Mesenchymal stem cell (in vitro differentiated cells and primary cell): ENCODE measurements around the gene ARSG.

ENCODE experiments used
- DNase-seq: peaks from one replicate; pipeline ENCODE4 v3.0.0-alpha.2; 2013
- H2AFZ ChIP-seq: one replicate; pipeline ENCODE4 v1.6.1; 2013; ENCODE audit warnings: low read depth, mild to moderate bottlenecking, control low read depth, inconsistent platforms, low read length, moderate library complexity
- H2AK5ac ChIP-seq: 2 replicates; pipeline ENCODE4 v1.6.1; 2013; ENCODE audit warnings: low read length, moderate library complexity, mild to moderate bottlenecking, inconsistent platforms; ENCODE audit not compliant: severe bottlenecking
- H2BK120ac ChIP-seq: one replicate; pipeline ENCODE4 v1.6.1; 2013; ENCODE audit warnings: low read depth, mild to moderate bottlenecking, inconsistent platforms, low read length, moderate library complexity
- H2BK12ac ChIP-seq, 2 experiments: one replicate each; pipeline ENCODE4 v1.6.1; 2013; ENCODE audit warnings: inconsistent platforms in 2 of 2, low read length in 2 of 2, mild to moderate bottlenecking in 2 of 2, moderate library complexity in 2 of 2, control low read depth in 1 of 2
- H2BK15ac ChIP-seq: one replicate; pipeline ENCODE4 v1.6.1; 2013; ENCODE audit warnings: mild to moderate bottlenecking, low read depth, inconsistent platforms; ENCODE audit not compliant: poor library complexity, severe bottlenecking
- H2BK5ac ChIP-seq: 2 replicates; pipeline ENCODE4 v1.6.1; 2013; ENCODE audit warnings: low read depth, mild to moderate bottlenecking, low read length, control low read depth, inconsistent platforms; ENCODE audit not compliant: poor library complexity, severe bottlenecking
- H3K14ac ChIP-seq, 2 experiments: one replicate each; pipeline ENCODE4 v1.6.1; 2013; ENCODE audit warnings: inconsistent platforms in 2 of 2, low read length in 2 of 2, control low read depth in 1 of 2, mild to moderate bottlenecking in 1 of 2, moderate library complexity in 1 of 2
- H3K18ac ChIP-seq, 2 experiments: one replicate each; pipeline ENCODE4 v1.6.1; 2013; ENCODE audit warnings: inconsistent platforms in 2 of 2, low read length in 2 of 2, control low read depth in 1 of 2, low read depth in 1 of 2, mild to moderate bottlenecking in 1 of 2
- H3K23ac ChIP-seq, 2 experiments: one replicate each; pipeline ENCODE4 v1.6.1; 2013; ENCODE audit warnings: inconsistent platforms in 2 of 2, low read length in 2 of 2, mild to moderate bottlenecking in 2 of 2, moderate library complexity in 2 of 2, control low read depth in 1 of 2
- H3K27ac ChIP-seq: 2 replicates; pipeline ENCODE4 v1.5.1; 2013; ENCODE audit warnings: mild to moderate bottlenecking, moderate library complexity, low read length, control low read depth, inconsistent platforms; ENCODE audit not compliant: poor library complexity, severe bottlenecking
- H3K27me3 ChIP-seq, 2 experiments: 2 replicates each; pipeline versions ENCODE4 v1.6.1 to v1.7.0; 2013; ENCODE audit warnings: low read length in 2 of 2, mild to moderate bottlenecking in 2 of 2, moderate library complexity in 2 of 2, control low read depth in 1 of 2, inconsistent platforms in 1 of 2; ENCODE audit not compliant: control insufficient read depth in 1 of 2, insufficient read depth in 1 of 2
- H3K36me3 ChIP-seq, 2 experiments: 2 replicates each; pipeline versions ENCODE4 v1.6.1 to v1.7.0; 2013; ENCODE audit warnings: low read length in 2 of 2, control low read depth in 1 of 2, inconsistent platforms in 1 of 2, low read depth in 1 of 2, mild to moderate bottlenecking in 1 of 2; ENCODE audit not compliant: insufficient read depth in 2 of 2, control insufficient read depth in 1 of 2
- H3K4ac ChIP-seq, 2 experiments: one replicate each; pipeline ENCODE4 v1.6.1; 2013; ENCODE audit warnings: inconsistent platforms in 2 of 2, low read length in 2 of 2, mild to moderate bottlenecking in 2 of 2, moderate library complexity in 2 of 2, control low read depth in 1 of 2, low read depth in 1 of 2
- H3K4me1 ChIP-seq: 2 replicates; pipeline ENCODE4 v1.6.1; 2013; ENCODE audit warnings: low read depth, low read length, control low read depth; ENCODE audit not compliant: control insufficient read depth, insufficient read depth
- H3K4me2 ChIP-seq: 2 replicates; pipeline ENCODE4 v1.6.1; 2013; ENCODE audit warnings: low read length, mild to moderate bottlenecking, inconsistent platforms; ENCODE audit not compliant: poor library complexity, severe bottlenecking
- H3K4me3 ChIP-seq, 2 experiments: 2 replicates each; pipeline versions ENCODE4 v1.5.1 to v1.7.0; 2013; ENCODE audit warnings: low read length in 2 of 2, mild to moderate bottlenecking in 2 of 2, control low read depth in 1 of 2, low read depth in 1 of 2; ENCODE audit not compliant: insufficient read depth in 1 of 2
- H3K79me1 ChIP-seq: replicated peaks from 2 replicates; pipeline ENCODE4 v1.6.1; 2013; ENCODE audit warnings: mild to moderate bottlenecking, control low read depth, low read length, inconsistent platforms; ENCODE audit not compliant: poor library complexity, severe bottlenecking
- H3K9ac ChIP-seq: 2 replicates; pipeline ENCODE4 v1.7.0; 2013; ENCODE audit warnings: mild to moderate bottlenecking, low read length, moderate library complexity
- H3K9me3 ChIP-seq: 2 replicates; pipeline ENCODE4 v1.7.0; 2013; ENCODE audit warnings: mild to moderate bottlenecking, low read length; ENCODE audit not compliant: control insufficient read depth
- H4K8ac ChIP-seq: one replicate; pipeline ENCODE4 v1.6.1; 2013; ENCODE audit warnings: inconsistent platforms, mild to moderate bottlenecking, low read length, moderate library complexity
- H4K91ac ChIP-seq: one replicate; pipeline ENCODE4 v1.6.1; 2013; ENCODE audit warnings: mild to moderate bottlenecking, low read length, inconsistent platforms
- WGBS: methylation state at CpG from one replicate; pipeline ENCODE4 v1.1.7; 2013; ENCODE audit warnings: mixed read lengths; 5-methylcytosine and 5-hydroxymethylcytosine counted together

Gene ARSG

GRCh38 chr17:68295086-68295485, 3.8 kb downstream of the ARSG start:
- H3K79me1 ChIP-seq, result no peaks in the 10 kb centered on the region
- H3K14ac ChIP-seq, result no peak overlapping the region
- H3K27ac ChIP-seq, result no peak overlapping the region
- H2BK12ac ChIP-seq, result no peak overlapping the region
- H3K4me1 ChIP-seq, result peaks cover 12% of the 10 kb centered on the region
- H2AFZ ChIP-seq, result no peak overlapping the region
- no peak overlapping the region for H3K18ac ChIP-seq
- WGBS, result 95% methylated on average over 7 of the region's 7 CpGs
- no peak overlapping the region for H2BK15ac ChIP-seq
- H2BK120ac ChIP-seq, result no peak overlapping the region
- H2BK5ac ChIP-seq, result no peak overlapping the region
- no peak overlapping the region for H3K9ac ChIP-seq
- H3K36me3 ChIP-seq, result no peaks in the 10 kb centered on the region
- H3K23ac ChIP-seq, result no peak overlapping the region
- H3K27me3 ChIP-seq, result peaks cover 25 to 49% of the 10 kb centered on the region in 2 experiments
- H4K8ac ChIP-seq, result no peak overlapping the region
- DNase-seq, result no peak
- no peak overlapping the region for H3K4ac ChIP-seq
- no peak overlapping the region for H3K4me2 ChIP-seq
- no peak overlapping the region for H4K91ac ChIP-seq
- H3K4me3 ChIP-seq, result no peak overlapping the region
- no peak overlapping the region for H2AK5ac ChIP-seq
- no peaks in the 10 kb centered on the region for H3K9me3 ChIP-seq

GRCh38 chr17:68296217-68297191, 5.2 kb downstream of the ARSG start:
- H2AFZ ChIP-seq, result no peak overlapping the region
- H2BK15ac ChIP-seq, result peak overlapping the region; percentile 33
- whole genome bisulfite sequencing, result 93% methylated on average over 11 of the region's 18 CpGs
- peaks cover 18 to 44% of the 10 kb centered on the region in 2 experiments for H3K27me3 ChIP-seq
- peak overlapping the region; percentile 24 for H4K8ac ChIP-seq
- peaks cover 6% of the 10 kb centered on the region for H3K4me1 ChIP-seq
- no peaks in the 10 kb centered on the region for H3K9me3 ChIP-seq
- no peak overlapping the region for H2BK5ac ChIP-seq
- H3K36me3 ChIP-seq, result no peaks in the 10 kb centered on the region
- H3K4me3 ChIP-seq, result no peak overlapping the region
- no peak overlapping the region for H3K14ac ChIP-seq
- no peak overlapping the region for H3K27ac ChIP-seq
- peak overlapping the region; percentile 67 for H4K91ac ChIP-seq
- peak overlapping the region; percentile 25 to 40 for H2BK12ac ChIP-seq
- H3K9ac ChIP-seq, result no peak overlapping the region
- no peak overlapping the region for H2AK5ac ChIP-seq
- no peak overlapping the region for H3K4ac ChIP-seq
- H3K18ac ChIP-seq, result no peak overlapping the region
- H3K4me2 ChIP-seq, result no peak overlapping the region
- DNase-seq, result no peak
- no peaks in the 10 kb centered on the region for H3K79me1 ChIP-seq
- no peak overlapping the region for H3K23ac ChIP-seq
- no peak overlapping the region for H2BK120ac ChIP-seq

- H2BK15ac ChIP-seq, result no peak overlapping the region
- H3K79me1 ChIP-seq, result no peaks in the 10 kb centered on the region
- H3K27me3 ChIP-seq, result peaks cover 18 to 48% of the 10 kb centered on the region in 2 experiments
- no peak overlapping the region for H2BK12ac ChIP-seq
- H3K4ac ChIP-seq, result no peak overlapping the region
- H3K14ac ChIP-seq, result no peak overlapping the region
- WGBS, result 85% methylated on average over 4 of the region's 4 CpGs
- H3K4me2 ChIP-seq, result no peak overlapping the region
- no peaks in the 10 kb centered on the region for H3K9me3 ChIP-seq
- H2AK5ac ChIP-seq, result no peak overlapping the region
- H2AFZ ChIP-seq, result no peak overlapping the region
- H4K8ac ChIP-seq, result no peak overlapping the region
- no peak overlapping the region for H2BK120ac ChIP-seq
- no peak overlapping the region for H3K4me3 ChIP-seq
- no peak for DNase-seq
- H3K36me3 ChIP-seq, result no peaks in the 10 kb centered on the region
- H3K4me1 ChIP-seq, result peaks cover 5% of the 10 kb centered on the region
- no peak overlapping the region for H2BK5ac ChIP-seq
- no peak overlapping the region for H4K91ac ChIP-seq
- H3K27ac ChIP-seq, result no peak overlapping the region
- H3K18ac ChIP-seq, result no peak overlapping the region
- H3K9ac ChIP-seq, result no peak overlapping the region
- H3K23ac ChIP-seq, result no peak overlapping the region
Measured at GRCh38 chr17:68297195-68297594, 5.9 kb downstream of the ARSG start.

- no peak overlapping the region for H3K4me3 ChIP-seq
- no peak overlapping the region for H3K23ac ChIP-seq
- no peak overlapping the region for H2AK5ac ChIP-seq
- H2BK12ac ChIP-seq, result no peak overlapping the region
- no peak overlapping the region for H2BK15ac ChIP-seq
- no peak overlapping the region for H4K8ac ChIP-seq
- no peak overlapping the region for H3K14ac ChIP-seq
- H3K4ac ChIP-seq, result no peak overlapping the region
- no peaks in the 10 kb centered on the region for H3K9me3 ChIP-seq
- peaks cover 5% of the 10 kb centered on the region for H3K4me1 ChIP-seq
- no peak overlapping the region for H2BK120ac ChIP-seq
- no peak overlapping the region for H3K4me2 ChIP-seq
- no peak overlapping the region for H3K18ac ChIP-seq
- no peak overlapping the region for H2BK5ac ChIP-seq
- H3K79me1 ChIP-seq, result no peaks in the 10 kb centered on the region
- H4K91ac ChIP-seq, result no peak overlapping the region
- peaks cover 6 to 35% of the 10 kb centered on the region in 2 experiments for H3K27me3 ChIP-seq
- H3K36me3 ChIP-seq, result no peaks in the 10 kb centered on the region
- H2AFZ ChIP-seq, result no peak overlapping the region
- DNase-seq, result no peak
- no peak overlapping the region for H3K27ac ChIP-seq
- no peak overlapping the region for H3K9ac ChIP-seq
Measured at GRCh38 chr17:68298601-68299000, 7.3 kb downstream of the ARSG start.
